IPS-15b (cell line): Measurements from ENCODE around the gene NRP1.

ENCODE experiments used
- H3K27me3 ChIP-seq: one replicate; pipeline ENCODE4 v1.6.1; 2013; ENCODE audit warnings: low read length; ENCODE audit not compliant: control insufficient read depth, insufficient read depth
- H3K36me3 ChIP-seq: one replicate; pipeline ENCODE4 v1.6.1; 2013; ENCODE audit warnings: low read length; ENCODE audit not compliant: control insufficient read depth, insufficient read depth
- H3K4me1 ChIP-seq: one replicate; pipeline ENCODE4 v1.6.1; 2013; ENCODE audit warnings: mild to moderate bottlenecking, low read length; ENCODE audit not compliant: control insufficient read depth, insufficient read depth
- H3K4me3 ChIP-seq: one replicate; pipeline ENCODE4 v1.5.1; 2013; ENCODE audit warnings: low read depth, low read length
- H3K9ac ChIP-seq: one replicate; pipeline ENCODE4 v1.6.1; 2013; ENCODE audit warnings: low read depth, mild to moderate bottlenecking, low read length
- H3K9me3 ChIP-seq: one replicate; pipeline ENCODE4 v1.6.1; 2013; ENCODE audit warnings: mild to moderate bottlenecking, low read length; ENCODE audit not compliant: control insufficient read depth, insufficient read depth

The NRP1 gene

GRCh38 chr10:33249659-33250345 is 84.7 kb downstream of the NRP1 start:
- no peaks in the 10 kb centered on the region for H3K9me3 ChIP-seq
- no peak overlapping the region for H3K4me3 ChIP-seq
- H3K27me3 ChIP-seq: no peaks in the 10 kb centered on the region
- no peaks in the 10 kb centered on the region for H3K36me3 ChIP-seq
- H3K9ac ChIP-seq: no peak overlapping the region
- no peaks in the 10 kb centered on the region for H3K4me1 ChIP-seq

- no peaks in the 10 kb centered on the region for H3K36me3 ChIP-seq
- H3K9ac ChIP-seq: no peak overlapping the region
- no peaks in the 10 kb centered on the region for H3K4me1 ChIP-seq
- H3K4me3 ChIP-seq: no peak overlapping the region
- H3K9me3 ChIP-seq: no peaks in the 10 kb centered on the region
- H3K27me3 ChIP-seq: no peaks in the 10 kb centered on the region
Measured at GRCh38 chr10:33249137-33249536, 85.3 kb downstream of the NRP1 start.

- H3K27me3 ChIP-seq: no peaks in the 10 kb centered on the region
- no peaks in the 10 kb centered on the region for H3K9me3 ChIP-seq
- H3K9ac ChIP-seq: no peak overlapping the region
- no peaks in the 10 kb centered on the region for H3K36me3 ChIP-seq
- no peaks in the 10 kb centered on the region for H3K4me1 ChIP-seq
- no peak overlapping the region for H3K4me3 ChIP-seq
Measured at GRCh38 chr10:33248638-33249037, 85.8 kb downstream of the NRP1 start.

- H3K36me3 ChIP-seq: no peaks in the 10 kb centered on the region
- no peak overlapping the region for H3K4me3 ChIP-seq
- H3K4me1 ChIP-seq: no peaks in the 10 kb centered on the region
- H3K27me3 ChIP-seq: no peaks in the 10 kb centered on the region
- no peaks in the 10 kb centered on the region for H3K9me3 ChIP-seq
- H3K9ac ChIP-seq: no peak overlapping the region
Measured at GRCh38 chr10:33247221-33247922, 87.1 kb downstream of the NRP1 start.

- Histone ChIP-seq H3K9me3 (no peaks in the 10 kb centered on the region), H3K27me3 (no peaks in the 10 kb centered on the region), H3K9ac (no peak overlapping the region), H3K36me3 (no peaks in the 10 kb centered on the region), H3K4me3 (no peak overlapping the region), H3K4me1 (no peaks in the 10 kb centered on the region)
Measured at GRCh38 chr10:33245343-33245742, 89.1 kb downstream of the NRP1 start.

GRCh38 chr10:33244354-33244967 is 90.0 kb downstream of the NRP1 start:
- no peak overlapping the region for H3K9ac ChIP-seq
- H3K36me3 ChIP-seq: no peaks in the 10 kb centered on the region
- H3K4me1 ChIP-seq: no peaks in the 10 kb centered on the region
- no peaks in the 10 kb centered on the region for H3K9me3 ChIP-seq
- H3K4me3 ChIP-seq: no peak overlapping the region
- H3K27me3 ChIP-seq: no peaks in the 10 kb centered on the region

GRCh38 chr10:33243703-33244102 is 90.8 kb downstream of the NRP1 start:
- Histone ChIP-seq H3K4me1 (no peaks in the 10 kb centered on the region), H3K27me3 (no peaks in the 10 kb centered on the region), H3K4me3 (no peak overlapping the region), H3K36me3 (no peaks in the 10 kb centered on the region), H3K9ac (no peak overlapping the region), H3K9me3 (no peaks in the 10 kb centered on the region)

- Histone ChIP-seq H3K4me3 (no peak overlapping the region), H3K36me3 (no peaks in the 10 kb centered on the region), H3K27me3 (no peaks in the 10 kb centered on the region), H3K9me3 (no peaks in the 10 kb centered on the region), H3K4me1 (no peaks in the 10 kb centered on the region), H3K9ac (no peak overlapping the region)
Measured at GRCh38 chr10:33242931-33243330, 91.5 kb downstream of the NRP1 start.

- Histone ChIP-seq H3K27me3 (no peaks in the 10 kb centered on the region), H3K9me3 (no peaks in the 10 kb centered on the region), H3K9ac (no peak overlapping the region), H3K4me1 (no peaks in the 10 kb centered on the region), H3K36me3 (no peaks in the 10 kb centered on the region), H3K4me3 (no peak overlapping the region)
Measured at GRCh38 chr10:33241351-33241750, 93.1 kb downstream of the NRP1 start.

- Histone ChIP-seq H3K9me3 (no peaks in the 10 kb centered on the region), H3K4me1 (no peaks in the 10 kb centered on the region), H3K9ac (no peak overlapping the region), H3K36me3 (no peaks in the 10 kb centered on the region), H3K4me3 (no peak overlapping the region), H3K27me3 (no peaks in the 10 kb centered on the region)
Measured at GRCh38 chr10:33240931-33241330, 93.5 kb downstream of the NRP1 start.

- Histone ChIP-seq H3K27me3 (no peaks in the 10 kb centered on the region), H3K4me1 (no peaks in the 10 kb centered on the region), H3K9me3 (no peaks in the 10 kb centered on the region), H3K36me3 (no peaks in the 10 kb centered on the region), H3K9ac (no peak overlapping the region), H3K4me3 (no peak overlapping the region)
Measured at GRCh38 chr10:33240258-33240657, 94.2 kb downstream of the NRP1 start.

GRCh38 chr10:33239257-33239656 is 95.2 kb downstream of the NRP1 start:
- Histone ChIP-seq H3K4me1 (no peaks in the 10 kb centered on the region), H3K27me3 (no peaks in the 10 kb centered on the region), H3K36me3 (no peaks in the 10 kb centered on the region), H3K4me3 (no peak overlapping the region), H3K9me3 (no peaks in the 10 kb centered on the region), H3K9ac (no peak overlapping the region)
